A172 (cell line): ENCODE data around the gene IBTK. TPM values are rescaled to one million over a fixed set of nuclear protein-coding genes. Genes with fewer than 3 reads are reported as not detected.

ENCODE experiments used
- total RNA-seq: library from RNA; depleted of rRNA; stranded (reverse); fragments of >200 nt; shearing (Covaris generic); gene quantifications from 2 replicates; pipeline ENCODE4 v1.2.3, GENCODE V29; 2014; rRNA removed

IBTK gene
- total RNA-seq, 1 experiment from 2014 or later, result 34.0 TPM

Other genes starting within 250 kb of the IBTK start
- 12.4 and 17.7 TPM in 2 replicates for gene TPBG, start 116.1 kb upstream of the IBTK start, total RNA-seq